ENCODE results near the gene TSPAN8.

Gene TSPAN8

DNA sequence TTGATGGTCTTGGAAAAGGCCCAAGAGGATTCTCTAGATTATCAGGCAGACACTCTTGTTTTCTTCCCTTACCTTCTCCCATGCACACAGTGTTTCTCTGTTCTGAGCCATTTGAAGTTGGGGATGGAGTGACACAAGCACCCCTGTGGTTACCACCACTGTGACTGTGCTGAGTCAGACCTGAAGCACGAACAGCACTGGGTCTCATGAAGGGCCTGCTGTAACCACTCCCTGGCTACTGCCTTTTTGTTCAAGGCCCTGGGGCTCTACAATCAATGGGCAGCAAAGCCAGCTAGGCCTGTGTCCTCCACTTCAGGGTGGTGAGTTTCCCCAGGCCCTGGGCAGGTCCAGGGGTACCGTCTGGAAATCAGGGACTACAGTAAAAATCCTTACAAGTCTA is 65.5 kb downstream of the TSPAN8 start (continued):
- TF ChIP-seq TSHZ2 (CRISPR knock-in tag; IDR thresholded peaks at IDR 0.05) (no peak), GLIS3 (CRISPR knock-in tag; IDR thresholded peaks at IDR 0.05) (no peak)

DNA sequence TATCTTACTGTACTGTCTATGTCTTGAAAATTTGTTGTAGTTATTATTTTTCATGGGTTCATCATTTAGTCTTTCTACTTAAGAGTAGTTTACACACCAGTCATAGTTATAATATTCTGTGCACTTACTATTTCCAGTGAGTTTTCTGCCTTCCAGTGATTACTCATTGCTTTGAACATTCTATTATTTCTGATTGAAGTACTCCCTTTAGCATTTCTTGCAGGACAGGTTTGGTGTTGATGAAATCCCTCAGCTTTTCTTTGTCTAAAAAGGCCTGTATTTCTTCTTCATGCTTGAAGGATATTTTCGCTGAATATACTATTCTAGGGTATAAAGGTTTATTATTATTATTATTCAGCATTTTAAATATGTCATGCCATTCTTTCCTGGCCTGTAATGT is 66.8 kb downstream of the TSPAN8 start:
- TF ChIP-seq ZFP3 (CRISPR knock-in tag; IDR thresholded peaks at IDR 0.05) = no peak
- TF ChIP-seq ARNTL (CRISPR knock-in tag; IDR thresholded peaks at IDR 0.05; ENCODE audit: borderline replicate concordance, low read depth) = no peak
- no peak for TF ChIP-seq ZC3H10 (CRISPR knock-in tag; IDR thresholded peaks at IDR 0.05)
- no peak for TF ChIP-seq CREB5 (CRISPR knock-in tag; IDR thresholded peaks at IDR 0.05; ENCODE audit: low read depth)
- TF ChIP-seq GLIS3 (CRISPR knock-in tag; IDR thresholded peaks at IDR 0.05) = no peak
- TF ChIP-seq TCF4 (CRISPR knock-in tag; IDR thresholded peaks at IDR 0.05; ENCODE audit: borderline replicate concordance) = no peak

GRCh38 chr12:71085575-71085974 is 72.2 kb downstream of the TSPAN8 start:
- no peak for TF ChIP-seq BACH2 (CRISPR knock-in tag; IDR thresholded peaks at IDR 0.05; ENCODE audit: borderline replicate concordance)
- TF ChIP-seq SNAI2 (CRISPR knock-in tag; IDR thresholded peaks at IDR 0.05) = no peak
- no peak for TF ChIP-seq CREB5 (CRISPR knock-in tag; IDR thresholded peaks at IDR 0.05; ENCODE audit: low read depth)
- no peak for TF ChIP-seq RARB (CRISPR knock-in tag; IDR thresholded peaks at IDR 0.05)
- TF ChIP-seq TCF4 (CRISPR knock-in tag; IDR thresholded peaks at IDR 0.05; ENCODE audit: borderline replicate concordance) = no peak
- TF ChIP-seq PATZ1 (CRISPR knock-in tag; IDR thresholded peaks at IDR 0.05; ENCODE audit: borderline replicate concordance) = no peak
- ATAC-seq = no peak

More for the DNA sequence above, 66.8 kb downstream of the TSPAN8 start:
- ATAC-seq = no peak

DNA sequence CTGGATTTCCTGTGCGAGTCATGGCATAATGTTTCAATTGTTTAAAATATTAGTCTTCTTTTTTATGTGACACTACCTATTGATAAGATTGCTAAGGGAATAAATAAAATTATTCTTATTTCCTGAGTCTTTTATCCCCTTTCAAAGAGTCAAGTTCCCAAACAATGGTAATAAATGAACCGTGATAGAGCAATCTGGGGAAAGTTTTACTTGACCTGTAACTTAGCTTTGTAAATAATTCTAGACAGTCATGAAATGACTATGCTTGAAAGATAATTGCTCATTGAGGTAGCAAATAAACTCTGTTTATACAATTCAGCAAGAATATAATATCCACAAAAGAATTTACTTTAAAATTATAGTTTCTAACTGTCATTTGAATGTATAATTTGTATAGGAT is 82.1 kb downstream of the TSPAN8 start:
- ATAC-seq = no peak
- no peak for TF ChIP-seq ESRRG (CRISPR knock-in tag; IDR thresholded peaks at IDR 0.05)
- TF ChIP-seq ARNTL (CRISPR knock-in tag; IDR thresholded peaks at IDR 0.05; ENCODE audit: borderline replicate concordance, low read depth) = no peak
- no peak for TF ChIP-seq ZFP3 (CRISPR knock-in tag; IDR thresholded peaks at IDR 0.05)
- no peak for TF ChIP-seq TCF4 (CRISPR knock-in tag; IDR thresholded peaks at IDR 0.05; ENCODE audit: borderline replicate concordance)
- TF ChIP-seq ZNF565 (CRISPR knock-in tag; conservative IDR thresholded peaks at IDR 0.05; ENCODE audit: low read depth) = no peak
- TF ChIP-seq BACH2 (CRISPR knock-in tag; IDR thresholded peaks at IDR 0.05; ENCODE audit: borderline replicate concordance) = no peak
- no peak for TF ChIP-seq PPARA (CRISPR knock-in tag; IDR thresholded peaks at IDR 0.05; ENCODE audit: borderline replicate concordance)
- TF ChIP-seq ZFP30 (CRISPR knock-in tag; IDR thresholded peaks at IDR 0.05) = no peak
- no peak for TF ChIP-seq GLIS3 (CRISPR knock-in tag; IDR thresholded peaks at IDR 0.05)
- no peak for TF ChIP-seq ZNF8 (CRISPR knock-in tag; IDR thresholded peaks at IDR 0.05)
- TF ChIP-seq POU6F1 (CRISPR knock-in tag; IDR thresholded peaks at IDR 0.05; ENCODE audit: borderline replicate concordance, low read depth) = no peak
- TF ChIP-seq SNAI2 (CRISPR knock-in tag; IDR thresholded peaks at IDR 0.05) = no peak
- no peak for TF ChIP-seq TSHZ2 (CRISPR knock-in tag; IDR thresholded peaks at IDR 0.05)
- no peak for TF ChIP-seq ZNF70 (CRISPR knock-in tag; IDR thresholded peaks at IDR 0.05)
- no peak for TF ChIP-seq TOX (CRISPR knock-in tag; IDR thresholded peaks at IDR 0.05; ENCODE audit: borderline replicate concordance)
- no peak for TF ChIP-seq CSDC2 (CRISPR knock-in tag; IDR thresholded peaks at IDR 0.05)
- no peak for TF ChIP-seq PATZ1 (CRISPR knock-in tag; IDR thresholded peaks at IDR 0.05; ENCODE audit: borderline replicate concordance)
- TF ChIP-seq RARB (CRISPR knock-in tag; IDR thresholded peaks at IDR 0.05) = no peak
